ENCODE data around the gene IPO4. TPM values are rescaled to one million over a fixed set of nuclear protein-coding genes. Genes with fewer than 3 reads are reported as not detected.

Gene IPO4
- total and polyA plus RNA-seq, 2 experiments from 2014 or later, result 32.0 to 34.5 TPM

GRCh38 chr14:24151404-24152080 is 37.1 kb downstream of the IPO4 start:
- Histone ChIP-seq H3K4me1 (ENCODE audit: low read depth) (peaks cover 4% of the 10 kb centered on the region), H3K27ac (no peak overlapping the region), H3K27me3 (no peaks in the 10 kb centered on the region), H3K4me3 (no peak overlapping the region), H3K36me3 (peaks cover 45% of the 10 kb centered on the region), H3K9me3 (ENCODE audit: low read depth) (no peaks in the 10 kb centered on the region)
- DNase-seq (ENCODE audit: low read depth in 1 of 2, low spot score in 1 of 2), result no peak
- TF ChIP-seq CTCF (IDR thresholded peaks at IDR 0.05; ENCODE audit: low read depth, low read length), result no peak

DNA sequence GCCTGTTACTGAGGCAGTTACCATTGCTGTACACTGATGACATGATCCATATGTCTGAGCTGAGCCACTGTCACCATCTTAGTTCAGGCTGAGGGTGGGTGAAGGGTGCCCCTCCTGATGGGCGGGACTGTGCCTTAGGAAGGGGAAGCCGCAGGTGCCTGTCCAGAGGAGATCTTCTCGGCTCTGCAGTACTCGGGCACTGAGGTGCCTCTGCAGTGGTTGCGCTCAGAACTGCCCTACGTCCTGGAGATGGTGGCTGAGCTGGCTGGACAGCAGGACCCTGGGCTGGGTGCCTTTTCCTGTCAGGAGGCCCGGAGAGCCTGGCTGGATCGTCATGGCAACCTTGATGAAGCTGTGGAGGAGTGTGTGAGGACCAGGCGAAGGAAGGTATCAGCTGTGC is 37.6 kb downstream of the IPO4 start:
- TF ChIP-seq CTCF (IDR thresholded peaks at IDR 0.05; ENCODE audit: low read depth, low read length), result no peak
- H3K4me1 ChIP-seq (ENCODE audit: low read depth), result peaks cover 4% of the 10 kb centered on the region
- H3K36me3 ChIP-seq, result peaks cover 41% of the 10 kb centered on the region
- no peak overlapping the region for H3K27ac ChIP-seq
- no peaks in the 10 kb centered on the region for H3K27me3 ChIP-seq
- no peaks in the 10 kb centered on the region for H3K9me3 ChIP-seq (ENCODE audit: low read depth)
- no peak overlapping the region for H3K4me3 ChIP-seq
- DNase-seq (ENCODE audit: low read depth in 1 of 2, low spot score in 1 of 2), result no peak

GRCh38 chr14:24150567-24150966 is 38.0 kb downstream of the IPO4 start:
- Histone ChIP-seq H3K4me1 (ENCODE audit: low read depth) (peaks cover 8% of the 10 kb centered on the region), H3K27ac (no peak overlapping the region), H3K27me3 (no peaks in the 10 kb centered on the region), H3K36me3 (peaks cover 37% of the 10 kb centered on the region), H3K4me3 (no peak overlapping the region), H3K9me3 (ENCODE audit: low read depth) (no peaks in the 10 kb centered on the region)
- no peak for DNase-seq (ENCODE audit: low read depth in 1 of 2, low spot score in 1 of 2)
- no peak for TF ChIP-seq CTCF (IDR thresholded peaks at IDR 0.05; ENCODE audit: low read depth, low read length)

- no peak for TF ChIP-seq CTCF (IDR thresholded peaks at IDR 0.05; ENCODE audit: low read depth, low read length)
- H3K36me3 ChIP-seq, result peaks cover 32% of the 10 kb centered on the region
- no peaks in the 10 kb centered on the region for H3K27me3 ChIP-seq
- DNase-seq (ENCODE audit: low read depth in 1 of 2, low spot score in 1 of 2), result no peak
- H3K4me1 ChIP-seq (ENCODE audit: low read depth), result peaks cover 10% of the 10 kb centered on the region
- H3K4me3 ChIP-seq, result no peak overlapping the region
- H3K9me3 ChIP-seq (ENCODE audit: low read depth), result no peaks in the 10 kb centered on the region
- no peak overlapping the region for H3K27ac ChIP-seq
Observed at GRCh38 chr14:24150061-24150460, 38.6 kb downstream of the IPO4 start.

- no peak for TF ChIP-seq CTCF (IDR thresholded peaks at IDR 0.05; ENCODE audit: low read depth, low read length)
- H3K9me3 ChIP-seq (ENCODE audit: low read depth), result no peaks in the 10 kb centered on the region
- H3K27ac ChIP-seq, result no peak overlapping the region
- H3K4me3 ChIP-seq, result no peak overlapping the region
- H3K4me1 ChIP-seq (ENCODE audit: low read depth), result peaks cover 10% of the 10 kb centered on the region
- H3K36me3 ChIP-seq, result peaks cover 29% of the 10 kb centered on the region
- H3K27me3 ChIP-seq, result no peaks in the 10 kb centered on the region
- DNase-seq (ENCODE audit: low read depth in 1 of 2, low spot score in 1 of 2), result no peak
Observed at GRCh38 chr14:24149302-24149969, 39.2 kb downstream of the IPO4 start.
